Airway epithelial cell (primary cell): Measurements from ENCODE around the gene KHNYN. TPM values are rescaled to one million over a fixed set of nuclear protein-coding genes. Genes with fewer than 3 reads are reported as not detected.

ENCODE experiments used
- total RNA-seq: library from RNA; depleted of rRNA; stranded (reverse); fragments of >200 nt; gene quantifications from 2 replicates; pipeline ENCODE4 v1.2.3, GENCODE V29; 2015

Gene KHNYN
- 60.4 and 66.9 TPM in 2 replicates for total RNA-seq

GRCh38 chr14:24429395-24430142 lies at the start of gene KHNYN, which contains the start of gene CBLN3:
TSS of gene KHNYN (plus strand) at chr14:24429954. CDS start at chr14:24430731, 777 bp downstream.
TSS of gene CBLN3 (minus strand) at chr14:24429668. CDS start at chr14:24429054, 614 bp downstream.

GRCh38 chr14:24398653-24399446 lies 30.9 kb upstream of the KHNYN start, which contains the start of gene NYNRIN:
TSS of gene NYNRIN (plus strand) at chr14:24399003. CDS start at chr14:24399247, 244 bp downstream.

DNA sequence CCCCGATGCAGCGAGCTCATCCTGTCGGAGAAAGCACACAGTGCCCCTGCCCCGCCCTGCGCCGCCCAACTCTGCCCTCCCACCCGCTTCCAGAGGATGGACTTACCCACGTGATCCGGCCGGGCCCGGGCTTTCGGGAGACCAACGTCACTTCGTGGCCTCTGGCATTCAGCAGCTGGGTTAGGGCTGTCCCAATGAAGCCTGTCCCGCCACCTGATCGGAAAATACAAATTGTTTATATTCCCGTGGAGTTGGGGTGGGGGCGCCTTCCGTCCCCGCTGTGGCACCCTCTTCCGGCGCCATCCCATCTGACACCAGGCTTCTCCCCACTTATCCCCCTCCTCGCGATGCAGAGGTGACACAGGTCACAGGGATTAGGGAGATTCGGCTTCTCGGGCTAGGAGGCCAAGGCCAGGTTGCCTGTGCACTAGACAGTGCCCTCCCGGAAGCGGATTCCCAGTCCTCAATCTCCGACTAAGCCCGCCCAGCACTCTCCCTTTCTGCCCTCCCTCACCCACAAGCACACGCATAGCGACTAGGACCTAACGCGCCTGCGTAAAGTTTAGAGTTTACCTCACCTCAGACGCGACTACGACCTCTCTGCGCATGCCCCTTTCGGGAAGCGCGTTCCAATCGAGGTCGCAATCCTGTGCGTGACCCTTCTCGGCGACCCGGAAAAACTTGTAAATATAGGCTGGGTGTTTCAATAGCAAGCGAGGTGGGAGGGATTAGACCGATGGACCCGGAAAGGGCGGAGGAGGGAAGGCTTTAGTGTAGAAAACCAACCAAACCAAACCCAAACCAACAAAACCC lies 12.7 kb downstream of the KHNYN start, which contains the start of gene SDR39U1:
TSS of gene SDR39U1 (minus strand) at position 537 of the 813 bp plus-strand sequence. CDS start at position 530, 7 bp downstream.

Other genes starting within 250 kb of the KHNYN start
- 69.6 and 70.8 TPM in 2 replicates for gene IPO4, start 241.1 kb upstream of the KHNYN start, total RNA-seq
- gene TM9SF1, start 234.5 kb upstream of the KHNYN start, total RNA-seq = 46.4 and 51.1 TPM in 2 replicates
- gene TSSK4, start 224.3 kb upstream of the KHNYN start, total RNA-seq = not detected in 2 replicates
- gene CHMP4A, start 216.5 kb upstream of the KHNYN start, total RNA-seq = 60.7 and 77.1 TPM in 2 replicates
- gene MDP1, start 213.9 kb upstream of the KHNYN start, total RNA-seq = 11.5 and 12.0 TPM in 2 replicates
- gene NEDD8, start 197.6 kb upstream of the KHNYN start, total RNA-seq = 243 and 248 TPM in 2 replicates
- gene GMPR2, start 197.0 kb upstream of the KHNYN start, total RNA-seq = 30.3 and 45.9 TPM in 2 replicates
- gene TINF2, start 187.3 kb upstream of the KHNYN start, total RNA-seq = 52.2 and 64.4 TPM in 2 replicates
- 229 and 247 TPM in 2 replicates for gene TGM1, start 166.8 kb upstream of the KHNYN start, total RNA-seq
- 58.5 and 80.3 TPM in 2 replicates for gene RABGGTA, start 158.4 kb upstream of the KHNYN start, total RNA-seq
- 82.6 and 85.4 TPM in 2 replicates for gene DHRS1, start 130.2 kb upstream of the KHNYN start, total RNA-seq
- 20.7 and 32.6 TPM in 2 replicates for gene NOP9, start 130.1 kb upstream of the KHNYN start, total RNA-seq
- 2.2 and 2.7 TPM in 2 replicates for gene CIDEB, start 122.0 kb upstream of the KHNYN start, total RNA-seq
- gene LTB4R2, start 119.8 kb upstream of the KHNYN start, total RNA-seq = 55.2 and 59.3 TPM in 2 replicates
- gene LTB4R, start 118.5 kb upstream of the KHNYN start, total RNA-seq = 7.7 and 16.1 TPM in 2 replicates
- 0.85 and 1.6 TPM in 2 replicates for gene ADCY4, start 94.9 kb upstream of the KHNYN start, total RNA-seq
- 5.4 and 6.0 TPM in 2 replicates for gene RIPK3, start 90.0 kb upstream of the KHNYN start, total RNA-seq
- gene NFATC4, start 61.8 kb upstream of the KHNYN start, total RNA-seq = 24.3 and 29.6 TPM in 2 replicates
- gene NYNRIN, start 31.0 kb upstream of the KHNYN start, total RNA-seq = 16.4 and 21.9 TPM in 2 replicates
- 0.56 and 1.1 TPM in 2 replicates for gene CBLN3, start 286 bp upstream of the KHNYN start, total RNA-seq
- 17.0 and 34.2 TPM in 2 replicates for gene SDR39U1, start 12.8 kb downstream of the KHNYN start, total RNA-seq
- gene CMA1, start 78.3 kb downstream of the KHNYN start, total RNA-seq = not detected in 2 replicates
- gene CTSG, start 146.3 kb downstream of the KHNYN start, total RNA-seq = not detected in 2 replicates
- not detected in 2 replicates for gene GZMH, start 179.7 kb downstream of the KHNYN start, total RNA-seq
- not detected in 2 replicates for gene GZMB, start 204.2 kb downstream of the KHNYN start, total RNA-seq